HG03378 (cell line): ENCODE results near the gene S100A11.

Source experiments
- ATAC-seq: cut with Tn5 transposase; IDR thresholded peaks from one replicate; pipeline ENCODE4 v1.9.1; 2021; ENCODE audit warnings: mild to moderate bottlenecking, moderate library complexity; ENCODE audit not compliant: unreplicated experiment

Gene S100A11

DNA sequence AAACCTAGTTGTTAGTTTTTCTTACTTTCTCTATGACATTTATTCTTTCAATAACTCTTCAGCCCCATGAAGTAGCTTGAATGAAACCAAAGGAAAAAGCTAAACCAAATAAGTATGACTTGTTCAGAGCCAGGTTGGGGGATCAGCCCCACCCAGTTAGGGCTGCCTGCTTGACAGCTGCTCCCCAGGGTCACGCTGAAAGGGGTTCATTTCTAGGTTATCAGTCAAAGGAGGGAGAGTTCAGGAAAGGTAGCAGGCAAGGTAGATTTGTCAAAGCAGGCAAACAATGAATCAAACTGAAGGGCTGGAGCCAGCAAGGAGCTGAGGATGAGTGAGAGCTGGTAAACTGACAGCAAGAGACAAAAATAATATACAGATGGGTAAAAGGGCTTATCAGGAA is 3.1 kb upstream of the S100A11 start:
- no peak for ATAC-seq

- ATAC-seq: no peak
Observed at GRCh38 chr1:152039461-152039860, 2.7 kb upstream of the S100A11 start.

DNA sequence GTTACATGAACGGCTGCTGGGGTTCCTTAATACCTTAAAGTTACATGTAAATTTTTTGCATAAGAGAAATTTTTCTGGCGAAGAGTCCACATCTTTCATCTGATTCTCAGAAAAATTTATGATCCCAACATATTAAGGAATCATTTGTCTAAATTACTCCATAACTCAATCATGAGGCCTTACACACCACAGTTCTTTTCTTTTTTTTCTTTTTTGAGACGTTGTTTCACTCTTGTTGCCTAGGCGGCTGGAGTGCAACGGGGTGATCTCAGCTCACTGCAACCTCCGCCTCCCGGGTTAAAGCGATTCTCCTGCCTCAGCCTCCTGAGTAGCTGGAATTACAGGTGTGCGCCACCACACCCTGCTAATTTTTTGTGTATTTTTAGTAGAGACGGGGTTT is 2.1 kb upstream of the S100A11 start:
- no peak for ATAC-seq

DNA sequence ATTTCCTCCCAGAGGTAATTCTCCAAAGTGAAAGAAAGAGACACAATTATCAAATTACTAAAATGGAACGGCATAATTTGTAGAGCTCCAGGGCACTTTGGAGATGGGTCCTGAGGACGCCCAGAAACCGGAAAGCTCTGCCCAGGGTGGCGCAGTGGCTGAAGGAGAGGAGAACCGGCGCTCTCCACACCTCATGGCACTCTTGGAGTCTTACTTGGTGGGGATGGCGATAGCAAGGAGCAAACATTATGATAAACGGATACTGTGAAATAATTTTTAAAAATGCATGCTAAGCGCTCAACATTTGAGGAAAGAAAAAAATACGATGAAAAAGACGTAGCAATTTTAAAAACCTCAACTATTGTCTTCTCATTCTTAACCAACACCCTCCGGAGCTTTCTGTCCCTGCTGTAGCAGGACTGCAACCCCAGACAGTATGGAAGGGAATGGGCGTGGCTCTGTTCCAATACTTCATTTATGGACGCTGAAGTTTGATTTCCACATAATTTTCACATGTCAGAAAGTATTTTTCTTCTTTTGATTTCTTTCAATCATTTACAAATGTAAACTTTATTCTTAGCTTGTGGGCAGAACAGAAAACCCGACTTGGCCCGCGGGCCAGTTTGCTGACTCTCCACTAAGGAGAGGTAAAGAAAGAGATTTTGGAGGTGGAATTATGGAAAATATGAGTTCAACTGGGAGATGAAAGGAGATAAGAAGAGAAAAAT is 1.1 kb downstream of the S100A11 start:
- ATAC-seq: no peak

- peak; percentile 45 for ATAC-seq
Observed at GRCh38 chr1:152034654-152035538, 1.9 kb downstream of the S100A11 start.

DNA sequence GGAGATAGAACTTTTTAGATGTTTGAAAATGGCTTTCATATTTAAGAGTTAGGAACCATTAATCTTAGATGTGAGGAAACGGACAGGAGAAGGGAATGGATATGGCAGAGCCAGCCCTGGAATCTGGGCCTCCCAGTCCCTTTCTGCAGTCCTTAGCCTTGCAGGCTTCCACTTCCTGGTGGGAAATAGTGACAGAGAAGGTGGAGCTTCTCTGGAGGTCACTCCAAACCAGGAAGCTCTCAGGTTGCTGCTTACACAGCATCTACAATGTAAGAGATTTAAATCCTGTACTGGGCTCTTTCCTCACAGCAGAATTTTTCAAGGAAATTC is 2.5 kb downstream of the S100A11 start:
- ATAC-seq: peak; percentile 17

DNA sequence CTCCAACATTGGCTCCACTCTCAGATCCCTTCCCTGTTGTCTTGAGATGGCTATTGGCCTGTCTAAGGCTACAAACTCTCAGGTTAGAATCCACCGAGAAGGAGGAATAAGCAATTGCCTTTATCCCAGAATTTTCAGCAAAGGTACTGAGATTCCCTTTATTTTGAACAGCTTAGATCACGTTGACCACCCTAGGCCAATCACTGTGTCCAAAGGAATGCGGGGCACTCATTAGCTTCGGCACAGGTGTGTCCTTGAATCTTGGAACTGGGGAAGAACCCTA is 6.9 kb downstream of the S100A11 start:
- no peak for ATAC-seq

DNA sequence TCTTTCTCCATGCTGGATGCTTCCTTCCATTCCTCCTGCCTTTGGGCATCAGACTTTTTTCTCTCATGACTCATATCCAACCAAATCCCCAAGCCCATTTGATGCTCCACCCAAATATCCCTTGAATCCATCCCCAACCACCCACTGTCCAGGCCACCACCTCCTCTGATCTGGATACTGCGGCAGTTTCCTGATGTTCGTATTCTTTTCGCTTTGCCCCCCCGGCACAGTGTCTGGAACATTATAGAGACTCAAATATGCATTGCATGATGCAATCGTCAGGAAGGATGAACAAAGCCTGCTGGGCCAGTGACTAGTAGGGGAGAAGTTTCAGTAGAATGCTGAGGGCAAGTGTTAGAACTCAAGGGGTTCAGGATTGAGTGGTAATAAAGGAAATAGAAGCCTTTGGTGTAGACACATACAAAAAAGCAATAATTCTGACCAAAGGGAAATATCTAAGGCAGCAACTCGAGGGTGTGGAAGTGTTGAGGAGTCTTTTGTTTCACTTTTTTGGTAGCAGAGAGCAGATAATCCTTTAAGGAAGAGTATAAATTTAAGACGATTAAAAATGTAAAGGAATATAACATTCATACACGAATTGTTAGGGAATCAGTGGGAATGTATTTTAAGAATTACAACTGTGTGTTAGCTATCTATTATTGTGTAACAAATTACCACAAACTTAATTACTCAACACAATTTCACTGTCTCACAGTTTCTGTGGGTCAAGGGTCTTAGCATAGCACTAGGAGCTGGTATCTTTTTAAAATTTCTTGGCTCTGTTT is 7.5 kb downstream of the S100A11 start:
- ATAC-seq: no peak

DNA sequence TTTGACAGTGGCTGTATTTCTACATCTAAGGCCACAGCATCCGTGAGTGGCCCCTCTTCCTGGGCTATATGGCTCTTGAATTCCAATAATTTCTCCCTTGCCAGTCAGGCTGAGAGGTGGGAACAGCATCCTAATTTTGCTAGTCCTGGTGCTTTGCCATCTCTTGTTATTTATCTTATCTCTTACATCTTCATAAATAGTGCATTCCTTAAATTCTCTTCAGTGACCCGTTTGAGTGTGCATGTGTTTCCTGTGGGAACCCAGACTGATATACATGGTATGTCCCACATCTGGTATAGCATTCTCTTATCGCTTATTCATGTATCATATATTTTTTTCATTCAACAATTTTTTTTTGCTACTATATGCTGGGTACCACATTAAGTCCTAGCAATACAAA is 9.9 kb downstream of the S100A11 start:
- ATAC-seq: no peak

DNA sequence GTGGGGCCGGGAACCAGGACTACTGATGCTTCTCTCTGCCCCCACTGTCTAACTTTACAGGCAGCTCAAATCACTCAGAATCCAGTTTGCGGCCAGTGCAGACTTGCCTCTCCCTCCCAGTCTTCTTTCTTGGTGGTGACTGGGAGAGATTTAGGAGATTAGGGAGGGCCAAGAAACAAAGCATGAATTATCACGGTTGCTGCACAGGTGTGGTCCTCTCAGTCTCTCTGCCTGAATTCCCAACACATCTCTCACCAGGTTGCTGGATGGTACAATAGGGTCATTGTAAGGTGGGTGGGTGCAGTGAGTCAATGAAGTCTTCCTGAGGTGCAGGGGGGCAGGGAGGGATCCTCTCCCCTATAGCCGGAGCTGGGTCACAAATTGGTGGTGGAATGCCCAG is 12.6 kb downstream of the S100A11 start:
- ATAC-seq: no peak

- ATAC-seq: no peak
Observed at GRCh38 chr1:152023221-152023620, 13.6 kb downstream of the S100A11 start.

DNA sequence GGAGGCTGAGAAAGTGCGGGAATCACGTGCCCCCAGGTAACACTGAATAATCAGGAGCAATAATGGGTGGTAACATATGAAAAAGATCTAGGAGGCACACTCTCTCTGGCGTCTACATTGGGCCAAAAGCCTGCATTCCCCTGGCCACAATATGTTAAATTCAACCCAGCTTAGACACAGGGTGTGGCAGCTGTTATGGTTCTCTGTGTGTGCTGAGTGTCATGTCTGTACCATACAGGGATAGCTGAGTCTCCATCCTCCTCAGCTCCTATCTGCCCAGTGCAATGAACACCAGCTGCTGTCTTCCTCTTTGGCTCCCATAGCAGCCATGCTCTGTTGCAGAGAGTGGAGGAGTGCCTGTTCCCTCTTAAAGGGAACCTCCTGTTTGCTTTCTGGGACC is 14.3 kb downstream of the S100A11 start:
- ATAC-seq: no peak

- ATAC-seq: no peak
Observed at GRCh38 chr1:152021569-152021968, 15.2 kb downstream of the S100A11 start.

DNA sequence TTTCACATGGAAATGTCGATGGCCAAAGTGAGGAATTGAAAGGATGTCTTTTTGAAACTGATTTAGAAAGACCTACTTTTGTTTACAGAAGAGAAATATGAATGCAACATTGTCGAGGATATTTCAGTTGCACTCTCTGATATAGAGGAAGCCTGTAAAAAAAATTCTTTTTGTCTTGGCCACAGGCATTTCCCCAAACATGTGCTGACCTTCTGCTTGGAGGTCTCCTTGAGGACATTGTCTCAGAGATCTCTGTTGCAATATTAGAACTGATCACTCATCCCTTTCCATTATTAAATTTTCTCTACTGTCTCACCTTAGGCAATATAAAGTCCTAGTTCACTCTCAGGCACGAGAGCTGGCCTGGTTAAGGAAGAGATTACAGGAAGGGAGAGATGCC is 16.0 kb downstream of the S100A11 start:
- ATAC-seq: no peak

GRCh38 chr1:152018537-152018936 is 18.3 kb downstream of the S100A11 start:
- ATAC-seq: no peak

GRCh38 chr1:152015766-152016165 is 21.0 kb downstream of the S100A11 start:
- ATAC-seq: no peak

DNA sequence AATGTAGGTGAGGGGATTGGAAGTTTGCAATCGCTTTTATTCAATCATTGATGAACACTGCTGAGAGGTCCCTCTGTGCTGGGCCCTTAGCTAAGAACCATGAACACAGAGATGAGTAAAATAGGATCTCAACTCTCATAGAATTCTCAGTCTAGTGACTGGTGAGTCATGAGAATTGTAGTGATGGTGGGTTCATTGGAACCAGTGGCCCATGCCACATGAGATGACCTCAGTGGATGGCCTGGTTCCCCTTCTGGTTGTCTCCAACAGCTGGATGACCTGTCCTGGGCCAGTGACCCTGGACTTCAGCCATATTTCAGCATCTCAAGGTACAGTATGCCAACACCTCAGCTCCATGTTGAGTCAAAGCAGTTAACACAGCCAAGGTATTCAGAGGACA is 21.9 kb downstream of the S100A11 start:
- no peak for ATAC-seq

GRCh38 chr1:152013664-152014237 is 23.1 kb downstream of the S100A11 start:
- no peak for ATAC-seq

DNA sequence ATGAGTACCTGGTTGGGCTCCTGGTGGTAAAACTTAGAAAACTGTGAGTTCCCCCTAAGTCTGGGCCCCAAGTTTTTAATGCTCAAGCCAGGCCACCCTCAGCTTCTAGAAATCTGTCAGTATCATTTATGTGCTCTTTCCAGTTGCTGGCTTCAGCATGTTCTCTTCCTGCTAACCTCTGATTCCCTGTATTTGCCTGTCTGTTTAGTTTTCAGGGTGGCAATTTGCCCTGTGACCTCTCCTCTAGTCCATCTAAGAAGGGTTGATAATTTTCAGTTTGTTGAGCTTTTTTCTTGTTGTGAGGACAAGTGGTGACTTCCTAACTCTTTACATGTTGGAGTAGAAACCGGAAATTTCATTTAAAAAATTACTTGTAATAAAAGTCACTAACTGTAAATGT is 27.1 kb downstream of the S100A11 start:
- no peak for ATAC-seq

DNA sequence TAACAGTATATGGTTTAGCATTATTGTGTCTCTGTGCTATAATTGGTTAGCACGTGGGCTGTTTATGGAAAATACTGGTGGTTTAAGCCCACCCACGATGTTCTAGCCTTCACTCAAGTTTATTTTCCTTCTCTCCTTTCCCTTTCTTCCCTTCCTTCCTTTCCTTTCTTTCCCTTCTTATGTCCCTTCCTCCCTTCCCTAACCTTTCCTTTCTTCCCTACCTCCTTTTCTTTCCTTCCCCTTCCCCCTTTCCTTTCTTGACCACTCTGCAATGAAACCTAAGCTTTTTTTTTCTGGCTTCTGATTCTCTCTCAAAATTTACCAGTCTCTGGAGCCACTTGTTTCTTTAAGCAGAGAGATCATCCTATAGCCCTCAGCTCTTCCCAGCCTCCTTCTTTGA is 29.8 kb downstream of the S100A11 start:
- no peak for ATAC-seq

GRCh38 chr1:152005360-152005912 is 31.4 kb downstream of the S100A11 start:
- ATAC-seq: no peak
